BLaER1 treated with 17β-estradiol and CSF1 and Interleukin-3, amounts not matched to agents 10 nM and 100 nM (cell line): ENCODE measurements around the gene ENDOU.
A peak's percentile ranks its signal among the peaks of the same experiment; 100 is the strongest.

ENCODE experiments used
- H3K27ac ChIP-seq, 11 experiments: shearing (Covaris generic); formaldehyde crosslinking; 2 replicates each; pipeline ENCODE4 v1.8.1; 2022
- H3K27me3 ChIP-seq, 11 experiments: shearing (Covaris generic); formaldehyde crosslinking; 2 replicates each; pipeline ENCODE4 v1.8.1; 2022
- H3K36me3 ChIP-seq, 11 experiments: shearing (Covaris generic); formaldehyde crosslinking; 2 replicates each; pipeline ENCODE4 v1.8.1; 2022
- H3K4me1 ChIP-seq, 10 experiments: shearing (Covaris generic); formaldehyde crosslinking; 2 replicates each; pipeline ENCODE4 v1.8.1; 2022
- H3K4me2 ChIP-seq, 11 experiments: shearing (Covaris generic); formaldehyde crosslinking; 2 replicates each; pipeline ENCODE4 v1.8.1; 2022
- H3K4me3 ChIP-seq, 10 experiments: shearing (Covaris generic); formaldehyde crosslinking; 2 replicates each; pipeline ENCODE4 v1.8.1; 2022
- H3K9ac ChIP-seq, 11 experiments: shearing (Covaris generic); formaldehyde crosslinking; 2 replicates each; pipeline ENCODE4 v1.8.1; 2022
- H3K9me3 ChIP-seq, 11 experiments: shearing (Covaris generic); formaldehyde crosslinking; replicated peaks in 1 of 11; 2 replicates each; pipeline ENCODE4 v1.8.1; 2022
- H4K20me1 ChIP-seq, 11 experiments: shearing (Covaris generic); formaldehyde crosslinking; 2 replicates each; pipeline ENCODE4 v1.8.1; 2022
- Cebpa-rat ChIP-seq, 11 experiments: shearing (Covaris generic); IDR thresholded peaks; 2 replicates each; pipeline ENCODE4 v1.8.1; 2022

Gene ENDOU

DNA sequence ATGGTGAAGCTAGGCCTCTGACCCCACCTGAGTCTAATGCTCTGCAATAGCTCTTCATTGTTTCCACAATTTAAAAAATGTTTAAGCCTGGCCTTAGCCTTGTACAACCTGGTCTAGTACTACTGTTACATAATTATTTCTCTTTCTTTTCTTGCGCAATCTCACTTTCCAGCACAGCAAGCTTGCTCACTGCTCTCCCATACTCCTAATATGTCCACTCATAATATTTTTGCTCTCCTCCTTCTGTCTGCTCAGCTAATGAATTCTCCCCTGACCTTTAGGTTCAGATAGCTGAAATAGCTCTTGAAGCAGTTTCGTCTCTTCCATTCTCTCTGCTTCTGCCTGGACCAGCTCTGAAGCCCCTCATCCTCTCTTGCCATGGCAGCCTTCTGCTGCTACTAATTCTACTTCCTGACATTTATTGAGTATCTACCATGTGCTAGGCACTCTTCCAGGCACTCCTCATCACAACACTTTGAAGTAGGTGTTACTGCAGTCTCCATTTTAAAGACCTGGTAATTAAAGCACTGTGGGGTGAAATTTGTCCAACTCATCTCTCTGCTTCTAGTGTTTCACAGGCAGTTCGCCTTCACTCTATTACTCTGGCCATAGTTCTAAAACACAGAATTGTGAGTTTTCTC, 44.9 kb upstream of the ENDOU start:
- Histone ChIP-seq H3K4me3 (no peak overlapping the region), H3K4me2 (peak overlapping the region in 6 of 11 experiments; percentile 9 to 58 (median 49); a peak in 12 of 22 replicates), H3K36me3 (no peaks in the 10 kb centered on the region), H3K9ac (no peak overlapping the region), H3K27me3 (no peaks in the 10 kb centered on the region; a peak in 1 of 22 replicates), H3K4me1 (peaks cover 25 to 55% (median 43%) of the 10 kb centered on the region in 10 experiments), H4K20me1 (peaks cover 0 to 8% (median 0%) of the 10 kb centered on the region in 11 experiments; a peak in 1 of 22 replicates), H3K9me3 (no peaks in the 10 kb centered on the region), H3K27ac (no peak overlapping the region)
- peak; percentile 75 to 97 (median 92) for TF ChIP-seq Cebpa-rat (IDR thresholded peaks at IDR 0.05)

DNA sequence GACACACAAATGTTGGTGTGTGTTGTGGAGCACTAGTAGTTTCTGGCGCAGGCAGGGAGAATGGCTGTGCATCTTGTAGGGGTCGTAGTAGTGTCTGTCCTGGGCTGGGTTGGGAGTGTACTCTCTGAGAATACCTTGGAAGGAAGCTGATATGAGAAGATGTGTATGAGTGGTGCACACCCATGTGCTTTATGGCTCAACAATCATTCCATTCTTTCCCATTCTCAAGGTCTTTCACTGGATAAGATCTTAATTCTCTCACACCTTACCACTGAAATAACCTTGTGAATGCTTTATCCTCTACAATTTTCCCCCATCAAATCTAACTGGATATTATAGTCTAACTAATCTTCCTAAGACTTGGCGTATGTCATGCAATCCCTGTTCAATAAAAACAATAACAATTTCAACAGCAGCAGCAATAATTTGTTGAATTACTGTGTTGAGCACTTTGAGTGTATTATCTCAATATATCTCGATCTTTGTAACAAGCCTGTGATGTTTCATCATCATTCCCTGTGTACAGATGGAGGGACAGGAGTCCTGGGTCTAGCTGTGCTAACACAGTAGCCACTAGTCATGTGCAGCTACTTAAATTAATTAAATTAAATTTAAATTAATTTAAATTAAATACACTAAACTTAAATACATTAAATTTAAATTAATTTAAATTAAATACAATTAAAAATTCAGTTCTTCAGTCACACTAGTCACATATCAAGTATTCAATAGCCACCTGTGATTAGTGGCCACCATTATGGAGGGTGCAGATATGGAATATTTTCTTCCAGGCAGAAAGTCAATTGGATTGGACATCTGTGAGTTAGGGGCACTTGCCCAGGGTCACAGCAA, 44.2 kb upstream of the ENDOU start:
- Histone ChIP-seq H3K4me1 (peaks cover 19 to 52% (median 41%) of the 10 kb centered on the region in 10 experiments), H3K27me3 (no peaks in the 10 kb centered on the region; a peak in 1 of 22 replicates), H3K9me3 (no peaks in the 10 kb centered on the region), H3K4me3 (no peak overlapping the region), H3K36me3 (no peaks in the 10 kb centered on the region), H3K9ac (no peak overlapping the region), H4K20me1 (peaks cover 0 to 5% (median 0%) of the 10 kb centered on the region in 11 experiments; a peak in 2 of 22 replicates), H3K4me2 (peak overlapping the region in 5 of 11 experiments; percentile 23 to 58 (median 50); a peak in 8 of 22 replicates), H3K27ac (no peak overlapping the region)
- TF ChIP-seq Cebpa-rat (IDR thresholded peaks at IDR 0.05): no peak

DNA sequence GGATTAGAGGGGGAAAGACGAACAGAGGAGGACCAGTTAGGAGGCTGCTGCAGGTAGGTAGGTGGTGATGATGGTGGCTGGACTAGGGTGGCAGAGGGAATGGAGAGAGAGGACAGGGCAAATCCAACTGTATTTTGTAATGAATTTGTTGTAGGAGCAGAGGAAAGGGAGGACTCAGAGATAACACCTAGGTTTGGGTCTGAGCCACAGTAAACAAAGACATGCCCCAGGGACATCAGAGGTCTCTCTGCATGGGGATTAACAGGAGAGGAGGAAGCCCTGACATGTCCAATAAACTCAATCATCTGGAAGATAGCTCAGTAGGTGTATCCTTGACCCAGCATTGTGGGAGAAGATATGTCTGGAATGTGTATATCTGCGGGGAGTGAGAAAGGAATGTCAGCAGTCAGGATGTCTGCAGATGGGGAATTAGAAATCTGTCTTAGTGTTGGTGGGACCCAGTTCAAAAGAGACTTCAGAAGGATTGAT, 43.1 kb upstream of the ENDOU start:
- Histone ChIP-seq H3K4me2 (no peak overlapping the region), H3K27me3 (no peaks in the 10 kb centered on the region; a peak in 1 of 22 replicates)

DNA sequence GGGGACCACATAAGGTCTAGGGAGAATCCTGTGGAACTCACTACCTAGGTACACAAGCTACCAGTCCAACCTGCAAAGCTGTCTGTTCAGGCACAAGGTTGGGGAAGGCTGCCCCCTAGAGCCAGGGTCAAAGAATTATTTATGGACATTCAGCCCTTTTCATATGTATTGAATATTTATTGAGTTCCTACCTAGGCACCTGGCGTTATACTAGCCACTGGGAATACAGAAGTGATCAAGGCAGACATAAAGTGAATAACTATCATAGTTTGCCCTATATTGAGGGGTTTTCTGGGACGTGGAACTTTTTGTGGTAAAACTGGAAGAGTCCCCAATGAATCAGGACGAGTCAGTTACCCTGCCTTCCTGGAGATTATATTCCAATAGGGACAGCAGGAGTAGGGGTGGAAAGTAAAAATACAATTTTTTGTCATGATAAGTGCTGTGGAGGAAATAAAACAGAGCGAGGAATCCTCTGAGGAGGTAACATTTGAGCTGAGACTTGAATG, 42.0 kb upstream of the ENDOU start:
- no peaks in the 10 kb centered on the region; a peak in 1 of 22 replicates for H4K20me1 ChIP-seq
- H3K4me1 ChIP-seq: peaks cover 26 to 62% (median 49%) of the 10 kb centered on the region in 10 experiments
- H3K9me3 ChIP-seq: no peaks in the 10 kb centered on the region
- H3K27me3 ChIP-seq: no peaks in the 10 kb centered on the region; a peak in 1 of 22 replicates
- no peak overlapping the region for H3K27ac ChIP-seq
- H3K4me3 ChIP-seq: no peak overlapping the region
- H3K4me2 ChIP-seq: peak overlapping the region in 3 of 11 experiments; percentile 23 to 53 (median 51); a peak in 3 of 22 replicates
- no peaks in the 10 kb centered on the region for H3K36me3 ChIP-seq
- H3K9ac ChIP-seq: no peak overlapping the region; a peak in 1 of 22 replicates
- no peak for TF ChIP-seq Cebpa-rat (IDR thresholded peaks at IDR 0.05)

More for the DNA sequence above, 43.1 kb upstream of the ENDOU start:
- Histone ChIP-seq H3K4me3 (no peak overlapping the region), H3K36me3 (no peaks in the 10 kb centered on the region), H3K4me1 (peaks cover 23 to 53% (median 42%) of the 10 kb centered on the region in 10 experiments), H3K9me3 (no peaks in the 10 kb centered on the region), H4K20me1 (no peaks in the 10 kb centered on the region; a peak in 1 of 22 replicates), H3K9ac (no peak overlapping the region), H3K27ac (no peak overlapping the region)
- no peak for TF ChIP-seq Cebpa-rat (IDR thresholded peaks at IDR 0.05)

DNA sequence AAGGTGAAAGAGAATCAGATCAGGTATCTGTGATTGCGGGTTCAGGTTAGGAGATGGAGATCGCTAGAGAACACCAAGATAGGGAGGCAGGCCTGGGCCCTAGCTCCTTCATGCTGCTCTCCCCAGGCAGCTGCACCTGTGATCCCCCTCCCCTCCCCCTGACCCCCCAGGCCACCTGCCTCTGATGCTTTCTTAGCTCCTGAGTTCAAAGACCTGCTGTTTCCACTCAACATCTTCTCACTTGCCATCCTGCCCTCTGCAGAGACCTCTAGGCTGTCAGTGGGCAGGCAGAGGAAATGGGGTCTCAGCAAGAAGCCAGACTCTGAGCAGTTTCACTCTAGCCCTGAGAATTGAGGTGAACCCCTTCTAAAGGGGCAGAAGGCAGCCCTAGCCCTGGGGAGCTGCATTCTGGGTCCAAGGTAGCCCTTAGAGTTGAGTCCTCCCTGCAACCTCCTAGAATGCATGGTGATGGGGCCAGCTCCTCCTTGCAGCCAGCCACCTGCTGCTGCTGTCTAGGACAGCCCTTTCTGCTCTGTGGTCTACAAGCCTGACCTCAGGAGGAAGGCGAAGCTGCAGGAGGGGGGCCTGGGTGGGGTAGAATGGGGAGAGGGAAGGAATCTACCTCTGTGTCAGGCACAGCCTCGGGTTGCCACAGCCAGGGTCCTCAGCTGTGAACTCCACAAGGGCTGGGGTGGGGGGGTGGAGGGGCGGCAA, 41.4 kb upstream of the ENDOU start:
- Histone ChIP-seq H3K36me3 (no peaks in the 10 kb centered on the region), H3K4me1 (peaks cover 26 to 68% (median 51%) of the 10 kb centered on the region in 10 experiments), H3K4me3 (no peak overlapping the region), H3K27me3 (no peaks in the 10 kb centered on the region), H4K20me1 (no peaks in the 10 kb centered on the region; a peak in 1 of 22 replicates), H3K9ac (no peak overlapping the region), H3K9me3 (no peaks in the 10 kb centered on the region), H3K27ac (no peak overlapping the region), H3K4me2 (peak overlapping the region in 8 of 11 experiments; percentile 19 to 57 (median 48); a peak in 12 of 22 replicates)
- TF ChIP-seq Cebpa-rat (IDR thresholded peaks at IDR 0.05): no peak

DNA sequence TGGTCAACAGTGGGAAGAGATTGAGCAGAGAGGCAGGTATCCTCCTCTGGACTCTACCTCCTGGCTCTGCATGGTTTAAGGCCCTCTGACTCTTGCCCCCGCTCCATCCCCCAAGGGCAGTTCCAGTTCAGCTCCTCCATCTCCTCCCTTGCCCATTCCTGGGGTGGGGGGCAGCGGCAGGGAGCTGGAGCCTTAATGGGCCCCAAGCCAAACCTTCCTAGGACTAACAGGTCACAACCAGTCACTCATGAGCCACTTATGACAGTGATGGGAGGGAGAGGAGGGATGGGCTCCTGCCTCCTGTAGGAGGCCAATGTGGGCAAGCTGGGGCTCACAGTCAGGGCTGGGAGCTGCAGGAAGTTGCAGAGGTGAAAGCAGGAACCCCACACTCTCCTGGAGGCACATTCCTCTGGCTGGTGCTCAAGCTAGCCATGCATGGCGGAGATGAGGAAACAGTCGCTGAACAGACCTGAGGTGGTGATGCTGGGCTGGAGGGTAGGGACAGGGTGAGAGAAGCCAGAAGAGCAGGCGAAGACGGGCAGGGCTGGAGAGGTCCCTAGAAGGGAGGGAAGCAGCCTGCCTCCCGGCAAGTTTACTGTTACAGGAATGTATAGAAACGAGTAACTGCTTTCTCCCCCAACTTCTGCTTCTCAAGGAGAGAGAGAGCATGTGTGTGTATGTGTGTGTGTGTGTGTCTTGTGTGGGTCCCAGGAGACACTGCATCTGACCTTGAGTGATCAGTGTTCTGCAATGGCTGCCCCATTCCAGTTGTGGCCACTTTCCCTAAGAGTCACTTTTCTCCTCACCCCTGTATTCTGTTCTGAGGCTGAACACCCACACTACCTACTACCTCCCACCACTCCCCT, 38.4 kb upstream of the ENDOU start:
- H3K4me1 ChIP-seq: peaks cover 24 to 84% (median 66%) of the 10 kb centered on the region in 10 experiments
- no peaks in the 10 kb centered on the region for H3K27me3 ChIP-seq
- H4K20me1 ChIP-seq: no peaks in the 10 kb centered on the region; a peak in 1 of 22 replicates
- no peaks in the 10 kb centered on the region for H3K36me3 ChIP-seq
- no peaks in the 10 kb centered on the region for H3K9me3 ChIP-seq
- peak overlapping the region in 6 of 11 experiments; percentile 6 to 48 (median 44); a peak in 9 of 22 replicates for H3K27ac ChIP-seq
- no peak for TF ChIP-seq Cebpa-rat (IDR thresholded peaks at IDR 0.05)
- peak overlapping the region in 4 of 11 experiments; percentile 11 to 32 (median 22); a peak in 4 of 22 replicates for H3K9ac ChIP-seq
- no peak overlapping the region for H3K4me3 ChIP-seq
- peak overlapping the region; percentile 65 to 89 (median 78) for H3K4me2 ChIP-seq

DNA sequence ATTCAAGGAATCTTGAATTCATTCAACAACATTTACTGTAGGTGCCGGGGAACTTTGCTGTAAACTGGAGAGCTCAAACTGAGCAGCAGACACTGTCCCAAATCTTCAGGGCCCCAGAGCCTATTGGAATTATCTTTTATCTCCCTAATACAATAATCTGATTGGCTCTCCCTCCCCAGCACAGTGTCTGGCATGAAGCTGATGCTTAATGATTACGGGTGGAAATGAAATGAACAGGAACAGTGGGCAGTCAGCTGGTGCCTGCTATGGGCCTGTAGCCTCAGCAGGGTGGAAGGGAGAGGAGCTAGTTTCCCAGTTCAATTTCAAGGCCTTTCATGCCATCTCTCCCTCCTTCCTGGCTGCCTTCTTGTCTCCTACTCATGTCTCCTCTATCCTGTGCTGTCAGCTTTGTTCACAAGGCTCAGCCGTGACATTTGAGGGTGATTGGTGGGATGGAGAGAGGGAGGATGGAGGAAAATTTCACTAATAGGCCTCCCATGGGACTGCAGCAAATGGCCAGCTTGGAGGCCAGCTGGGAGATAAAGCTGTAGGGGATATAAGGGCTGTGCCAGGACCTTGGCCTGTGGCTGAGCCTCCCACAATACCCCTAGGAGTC, 37.7 kb upstream of the ENDOU start:
- Histone ChIP-seq H3K4me1 (peaks cover 31 to 89% (median 74%) of the 10 kb centered on the region in 10 experiments), H3K27me3 (no peaks in the 10 kb centered on the region), H3K36me3 (no peaks in the 10 kb centered on the region), H3K4me2 (peak overlapping the region; percentile 65 to 89 (median 78)), H3K27ac (peak overlapping the region in 5 of 11 experiments; percentile 12 to 48 (median 45); a peak in 7 of 22 replicates), H4K20me1 (no peaks in the 10 kb centered on the region; a peak in 1 of 22 replicates), H3K9me3 (no peaks in the 10 kb centered on the region), H3K9ac (no peak overlapping the region), H3K4me3 (no peak overlapping the region)
- no peak for TF ChIP-seq Cebpa-rat (IDR thresholded peaks at IDR 0.05)
